Colonic mucosa (tissue), 4 donors: Measurements from ENCODE around the gene MYO1A. TPM values are rescaled to one million over a fixed set of nuclear protein-coding genes. Genes with fewer than 3 reads are reported as not detected.

Experiments
- DNase-seq: peaks from one replicate; pipeline ENCODE4 v3.0.0-alpha.2; 2020
- H3K27ac ChIP-seq: fragments of 200-600 bp; one replicate; pipeline ENCODE4 v1.8.0; 2021
- H3K27me3 ChIP-seq: fragments of 200-600 bp; one replicate; pipeline ENCODE4 v1.8.0; 2021
- H3K36me3 ChIP-seq: fragments of 200-600 bp; one replicate; pipeline ENCODE4 v1.8.0; 2021
- H3K4me1 ChIP-seq: fragments of 200-600 bp; one replicate; pipeline ENCODE4 v1.8.0; 2021; ENCODE audit warnings: mild to moderate bottlenecking
- H3K4me3 ChIP-seq: fragments of 200-600 bp; one replicate; pipeline ENCODE4 v1.8.0; 2021
- H3K9ac ChIP-seq, 2 donors: one replicate each; pipeline ENCODE4 v1.7.0; 2013; ENCODE audit warnings: control low read depth in 2 of 2, low read depth in 2 of 2, low read length in 2 of 2
- H3K9me3 ChIP-seq: fragments of 200-600 bp; one replicate; pipeline ENCODE4 v1.8.0; 2021
- CTCF ChIP-seq: fragments of 200-600 bp; IDR thresholded peaks from one replicate; pipeline ENCODE4 v1.8.0; 2022; ENCODE audit warnings: antibody characterized with exemption, mild to moderate bottlenecking
- intact Hi-C: fragments of 100-400 bp; cut with DNase I; formaldehyde crosslinking; loops from one replicate; pipeline ENCODE4 v1.14.1; 2022
- total RNA-seq, 2 donors: library from RNA; stranded (reverse); fragmentation: NEBNext Ultra II Directional in 1 of 2; extraction: Animal tissue kit (Norgen Biotek cat#: 25700) in 1 of 2; gene quantifications; one replicate each; pipeline ENCODE4 v1.2.1, GENCODE V29; 2021
- donor health status: healthy.
- donor health status: DM: no; HTN: no; CAD: no.
- donor health status: DM: no; HTN: no; CAD: no.

Gene MYO1A
- total RNA-seq, 2 donors from 2014 or later, result 261 to 273 TPM

- peaks cover 15% of the 10 kb centered on the region for H3K36me3 ChIP-seq
- no peaks in the 10 kb centered on the region for H3K9me3 ChIP-seq
- H3K27ac ChIP-seq, result no peak overlapping the region
- no peak for TF ChIP-seq CTCF
- H3K4me1 ChIP-seq, result no peaks in the 10 kb centered on the region
- intact Hi-C loops, result no loop called here
- DNase-seq, result no peak
- H3K27me3 ChIP-seq, result no peaks in the 10 kb centered on the region
- no peak overlapping the region for H3K4me3 ChIP-seq
- H3K9ac ChIP-seq, result no peak overlapping the region
Measured at GRCh38 chr12:57096099-57096572, 46.2 kb upstream of the MYO1A start.

GRCh38 chr12:57095440-57095839 is 45.5 kb upstream of the MYO1A start:
- Histone ChIP-seq H3K9ac (no peak overlapping the region), H3K27ac (no peak overlapping the region), H3K4me1 (no peaks in the 10 kb centered on the region), H3K36me3 (peaks cover 15% of the 10 kb centered on the region), H3K9me3 (no peaks in the 10 kb centered on the region), H3K4me3 (no peak overlapping the region), H3K27me3 (no peaks in the 10 kb centered on the region)
- no peak for DNase-seq
- intact Hi-C loops, result no loop called here
- no peak for TF ChIP-seq CTCF

GRCh38 chr12:57094208-57095160 is 44.6 kb upstream of the MYO1A start:
- no peak overlapping the region for H3K4me3 ChIP-seq
- H3K4me1 ChIP-seq, result no peaks in the 10 kb centered on the region
- DNase-seq, result no peak
- H3K27me3 ChIP-seq, result no peaks in the 10 kb centered on the region
- no peaks in the 10 kb centered on the region for H3K9me3 ChIP-seq
- peaks cover 10% of the 10 kb centered on the region for H3K36me3 ChIP-seq
- intact Hi-C loops, result no loop called here
- no peak for TF ChIP-seq CTCF
- peak overlapping the region in 1 of 2 donors; percentile 29 for H3K9ac ChIP-seq
- peak overlapping the region; percentile 50 for H3K27ac ChIP-seq

- peak; percentile 54 for TF ChIP-seq CTCF
- Histone ChIP-seq H3K36me3 (peaks cover 7% of the 10 kb centered on the region), H3K27me3 (no peaks in the 10 kb centered on the region), H3K9ac (peak overlapping the region; percentile 40 to 54), H3K4me1 (no peaks in the 10 kb centered on the region), H3K27ac (peak overlapping the region; percentile 42), H3K9me3 (no peaks in the 10 kb centered on the region), H3K4me3 (no peak overlapping the region)
- peak; percentile 61 for DNase-seq
- intact Hi-C loops, result no loop called here
Measured at GRCh38 chr12:57093415-57094207, 43.7 kb upstream of the MYO1A start.

GRCh38 chr12:57092876-57093414 is 43.0 kb upstream of the MYO1A start:
- no peak overlapping the region for H3K9ac ChIP-seq
- TF ChIP-seq CTCF, result no peak
- H3K4me1 ChIP-seq, result peaks cover 3% of the 10 kb centered on the region
- no peak for DNase-seq
- H3K9me3 ChIP-seq, result no peaks in the 10 kb centered on the region
- peaks cover 1% of the 10 kb centered on the region for H3K36me3 ChIP-seq
- no peaks in the 10 kb centered on the region for H3K27me3 ChIP-seq
- no peak overlapping the region for H3K27ac ChIP-seq
- intact Hi-C loops, result no loop called here
- H3K4me3 ChIP-seq, result no peak overlapping the region
